Kidney glomerular epithelial cell (primary cell): Measurements from ENCODE around the gene CALML3.
"Not testable (repeated sequence)": the region's sequence is repeated elsewhere in the genome, so short reads cannot be mapped to it uniquely, and the experiment has no call there.

Experiments used
- DNase-seq: peaks from one replicate; lab custom pipeline; 2025; lab: John Stamatoyannopoulos, UW

Gene CALML3

GRCh38 chr10:5557040-5557721 lies 32.4 kb downstream of the CALML3 start:
- DNase-seq = no peak

- DNase-seq = no peak
Measured at GRCh38 chr10:5557799-5558771, 33.3 kb downstream of the CALML3 start.

- DNase-seq = not testable (repeated sequence)
Measured at GRCh38 chr10:5559022-5559421, 34.3 kb downstream of the CALML3 start.

GRCh38 chr10:5559642-5560141 lies 34.9 kb downstream of the CALML3 start:
- no peak for DNase-seq

- no peak for DNase-seq
Measured at GRCh38 chr10:5560142-5560816, 35.5 kb downstream of the CALML3 start.

- no peak for DNase-seq
Measured at GRCh38 chr10:5560817-5561703, 36.3 kb downstream of the CALML3 start.

GRCh38 chr10:5561704-5562645 lies 37.2 kb downstream of the CALML3 start:
- no peak for DNase-seq

- no peak for DNase-seq
Measured at GRCh38 chr10:5563321-5563961, 38.7 kb downstream of the CALML3 start.

GRCh38 chr10:5563991-5564536 lies 39.3 kb downstream of the CALML3 start:
- DNase-seq = no peak

GRCh38 chr10:5564537-5565204 lies 39.9 kb downstream of the CALML3 start:
- no peak for DNase-seq

GRCh38 chr10:5565205-5565545 lies 40.4 kb downstream of the CALML3 start:
- DNase-seq = no peak

GRCh38 chr10:5565671-5566581 lies 41.2 kb downstream of the CALML3 start:
- no peak for DNase-seq

- no peak for DNase-seq
Measured at GRCh38 chr10:5566614-5567013, 41.9 kb downstream of the CALML3 start.

- DNase-seq = no peak
Measured at GRCh38 chr10:5567477-5567876, 42.7 kb downstream of the CALML3 start.

GRCh38 chr10:5568984-5569383 lies 44.2 kb downstream of the CALML3 start:
- DNase-seq = no peak

- DNase-seq = no peak
Measured at GRCh38 chr10:5569568-5569967, 44.8 kb downstream of the CALML3 start.

GRCh38 chr10:5570007-5570655 lies 45.4 kb downstream of the CALML3 start:
- DNase-seq = no peak
